H9 (cell line): ENCODE results near the gene LZIC. TPM values are rescaled to one million over a fixed set of nuclear protein-coding genes. Genes with fewer than 3 reads are reported as not detected.

Source experiments
- DNase-seq: peaks from one replicate; pipeline ENCODE4 v3.0.0-alpha.2; 2017
- H2AFZ ChIP-seq: one replicate; pipeline ENCODE4 v1.6.1; 2013; ENCODE audit warnings: mild to moderate bottlenecking, low read length, control low read depth, moderate library complexity
- H2AK5ac ChIP-seq: 2 replicates; pipeline ENCODE4 v1.6.1; 2013; ENCODE audit warnings: low read length, control low read depth, mixed read lengths; ENCODE audit not compliant: insufficient read length
- H2BK120ac ChIP-seq: one replicate; pipeline ENCODE4 v1.6.1; 2013; ENCODE audit warnings: low read depth, mild to moderate bottlenecking, low read length, control low read depth, inconsistent platforms; ENCODE audit not compliant: poor library complexity, severe bottlenecking
- H2BK12ac ChIP-seq: 2 replicates; pipeline ENCODE4 v1.6.1; 2013; ENCODE audit warnings: low read length, control low read depth, mixed read lengths, low read depth; ENCODE audit not compliant: insufficient read length
- H2BK15ac ChIP-seq: 2 replicates; pipeline ENCODE4 v1.6.1; 2013; ENCODE audit warnings: low read depth, low read length, control low read depth
- H2BK20ac ChIP-seq: one replicate; pipeline ENCODE4 v1.6.1; 2013; ENCODE audit warnings: low read depth, mild to moderate bottlenecking, low read length, control low read depth, inconsistent platforms; ENCODE audit not compliant: poor library complexity, severe bottlenecking
- H2BK5ac ChIP-seq: 2 replicates; pipeline ENCODE4 v1.6.1; 2013; ENCODE audit warnings: low read length, control low read depth, mixed read lengths; ENCODE audit not compliant: insufficient read length
- H3K14ac ChIP-seq: 2 replicates; pipeline ENCODE4 v1.6.1; 2013; ENCODE audit warnings: low read length, control low read depth; ENCODE audit not compliant: insufficient read depth
- H3K18ac ChIP-seq: 2 replicates; pipeline ENCODE4 v1.6.1; 2013; ENCODE audit warnings: low read depth, mild to moderate bottlenecking, mixed read lengths, low read length, control low read depth; ENCODE audit not compliant: insufficient read length
- H3K23ac ChIP-seq: 2 replicates; pipeline ENCODE4 v1.6.1; 2013; ENCODE audit warnings: low read length, control low read depth, mixed read lengths, low read depth; ENCODE audit not compliant: insufficient read length
- H3K23me2 ChIP-seq: 2 replicates; pipeline ENCODE4 v1.6.1; 2013; ENCODE audit warnings: low read depth, mild to moderate bottlenecking, mixed read lengths, low read length, control low read depth; ENCODE audit not compliant: insufficient read length, poor library complexity, severe bottlenecking
- H3K27ac ChIP-seq: 2 replicates; pipeline ENCODE4 v1.5.1; 2013; ENCODE audit warnings: low read length, control low read depth, mixed read lengths, low read depth; ENCODE audit not compliant: insufficient read length
- H3K27me3 ChIP-seq: 2 replicates; pipeline ENCODE4 v1.6.1; 2013; ENCODE audit warnings: low read length, control low read depth, inconsistent platforms; ENCODE audit not compliant: insufficient read depth
- H3K4ac ChIP-seq: 2 replicates; pipeline ENCODE4 v1.6.1; 2013; ENCODE audit warnings: low read depth, mild to moderate bottlenecking, control low read depth, inconsistent platforms, low read length, moderate library complexity
- H3K4me1 ChIP-seq: 2 replicates; pipeline ENCODE4 v1.6.1; 2013; ENCODE audit warnings: low read length, control low read depth, inconsistent platforms; ENCODE audit not compliant: insufficient read depth
- H3K4me2 ChIP-seq: 2 replicates; pipeline ENCODE4 v1.6.1; 2013; ENCODE audit warnings: low read length, control low read depth, mixed read lengths; ENCODE audit not compliant: insufficient read length, insufficient read depth
- H3K56ac ChIP-seq: 2 replicates; pipeline ENCODE4 v1.6.1; 2013; ENCODE audit warnings: low read depth, mild to moderate bottlenecking, mixed read lengths, low read length, control low read depth; ENCODE audit not compliant: insufficient read length
- H3K79me1 ChIP-seq: 2 replicates; pipeline ENCODE4 v1.6.1; 2013; ENCODE audit warnings: low read depth, mild to moderate bottlenecking, moderate library complexity, low read length, control low read depth, inconsistent platforms; ENCODE audit not compliant: insufficient read depth, poor library complexity, severe bottlenecking
- H3K79me2 ChIP-seq: 2 replicates; pipeline ENCODE4 v1.6.1; 2013; ENCODE audit warnings: low read length, control low read depth, inconsistent platforms; ENCODE audit not compliant: insufficient read depth
- H3K9ac ChIP-seq: 2 replicates; pipeline ENCODE4 v1.6.1; 2013; ENCODE audit warnings: low read length, control low read depth, mixed read lengths; ENCODE audit not compliant: insufficient read length; ENCODE audit errors: extremely low read depth
- H3K9me3 ChIP-seq: one replicate; pipeline ENCODE4 v1.6.1; 2013; ENCODE audit warnings: low read depth, low read length, inconsistent platforms; ENCODE audit not compliant: control insufficient read depth
- H3T11ph ChIP-seq: one replicate; pipeline ENCODE4 v1.6.1; 2013; ENCODE audit warnings: mild to moderate bottlenecking, low read length, control low read depth, inconsistent platforms
- H4K20me1 ChIP-seq: one replicate; pipeline ENCODE4 v1.6.1; 2013; ENCODE audit not compliant: control insufficient read depth, insufficient read length, insufficient read depth
- H4K5ac ChIP-seq: 2 replicates; pipeline ENCODE4 v1.6.1; 2013; ENCODE audit warnings: low read depth, mild to moderate bottlenecking, mixed read lengths, low read length, control low read depth; ENCODE audit not compliant: insufficient read length
- H4K8ac ChIP-seq: replicated peaks from 2 replicates; pipeline ENCODE4 v1.6.1; 2013; ENCODE audit warnings: low read length, control low read depth, mixed read lengths, low read depth; ENCODE audit not compliant: insufficient read length
- H4K91ac ChIP-seq: 2 replicates; pipeline ENCODE4 v1.6.1; 2013; ENCODE audit warnings: low read depth, mild to moderate bottlenecking, moderate library complexity, mixed read lengths, low read length, control low read depth; ENCODE audit not compliant: insufficient read length
- H3K27ac Mint-ChIP-seq, 3 experiments: 2 replicates in 2 of 3; 3 replicates in 1 of 3; pipeline ENCODE4 v1.8.0; 2020 to 2021; ENCODE audit warnings: mixed read lengths in 3 of 3, mild to moderate bottlenecking in 1 of 3, moderate library complexity in 1 of 3
- H3K27me3 Mint-ChIP-seq: 2 replicates; pipeline ENCODE4 v1.8.0; 2021; ENCODE audit warnings: low read depth, mild to moderate bottlenecking, moderate library complexity, mixed read lengths
- H3K36me3 Mint-ChIP-seq, 3 experiments: 2 replicates in 2 of 3; 3 replicates in 1 of 3; pipeline ENCODE4 v1.8.0; 2020 to 2021; ENCODE audit warnings: low read depth in 3 of 3, mixed read lengths in 3 of 3; ENCODE audit not compliant: insufficient read depth in 1 of 3
- H3K4me1 Mint-ChIP-seq, 2 experiments: 2 replicates each; pipeline ENCODE4 v1.8.0; 2020; ENCODE audit warnings: mixed read lengths in 2 of 2
- H3K4me3 Mint-ChIP-seq, 2 experiments: 2 replicates in 1 of 2; 3 replicates in 1 of 2; pipeline ENCODE4 v1.8.0; 2020 to 2021; ENCODE audit warnings: mild to moderate bottlenecking in 2 of 2, mixed read lengths in 2 of 2, moderate library complexity in 1 of 2
- H3K9me3 Mint-ChIP-seq, 2 experiments: 2 replicates in 1 of 2; 3 replicates in 1 of 2; pipeline ENCODE4 v1.8.0; 2020; ENCODE audit warnings: mild to moderate bottlenecking in 2 of 2, mixed read lengths in 2 of 2, moderate library complexity in 1 of 2
- CTCF ChIP-seq: fragments of 200-600 bp; sonication (generic); conservative IDR thresholded peaks from 3 replicates; pipeline ENCODE4 v1.8.0; 2021; ENCODE audit warnings: antibody characterized with exemption, mild to moderate bottlenecking
- WGBS: extraction: QIAGEN DNeasy Blood & Tissue Kit; methylation state at CpG from one replicate; pipeline ENCODE4 v1.1.7; 2013; ENCODE audit warnings: missing lambda C conversion rate, low lambda C conversion rate, mixed read lengths; ENCODE audit not compliant: insufficient read length; ENCODE audit errors: extremely low coverage; 5-methylcytosine and 5-hydroxymethylcytosine counted together
- total RNA-seq: library from RNA; stranded (reverse); gene quantifications from 2 replicates; pipeline ENCODE4 v1.2.1, GENCODE V29; 2021

Gene LZIC
- total RNA-seq, 1 experiment from 2014 or later, result 22.9 TPM

GRCh38 chr1:9984253-9984652, 41.1 kb upstream of the LZIC start:
- no peak overlapping the region for H3K18ac ChIP-seq

More at GRCh38 chr1:9984253-9984652, 41.1 kb upstream of the LZIC start:
- no peak overlapping the region for H2BK20ac ChIP-seq
- Mint-ChIP-seq H3K36me3 (peaks cover 0 to 6% (median 4%) of the 10 kb centered on the region in 3 experiments; a peak in 3 of 7 replicates), H3K4me3 (no peak overlapping the region), H3K27ac (no peak overlapping the region), H3K4me1 (no peaks in the 10 kb centered on the region), H3K9me3 (no peaks in the 10 kb centered on the region), H3K27me3 (no peaks in the 10 kb centered on the region)
- no peaks in the 10 kb centered on the region for H3K4me1 ChIP-seq
- no peak overlapping the region for H3K23ac ChIP-seq
- no CpG with 5 or more reads among the region's 5 CpGs for WGBS
- no peak overlapping the region for H2AFZ ChIP-seq
- no peak overlapping the region for H3K4me2 ChIP-seq
- no peak overlapping the region for H3K56ac ChIP-seq
- H2BK15ac ChIP-seq, result no peak overlapping the region
- H3K23me2 ChIP-seq, result no peaks in the 10 kb centered on the region
- TF ChIP-seq CTCF, result no peak
- H3K79me1 ChIP-seq, result no peaks in the 10 kb centered on the region
- no peak for DNase-seq
- no peak overlapping the region for H4K91ac ChIP-seq
- H3K4ac ChIP-seq, result no peak overlapping the region
- no peak overlapping the region for H4K8ac ChIP-seq
- H3K9ac ChIP-seq, result no peak overlapping the region
- H3K79me2 ChIP-seq, result no peaks in the 10 kb centered on the region
- H2BK12ac ChIP-seq, result no peak overlapping the region
- no peak overlapping the region for H2BK120ac ChIP-seq
- H3T11ph ChIP-seq, result no peak overlapping the region
- no peaks in the 10 kb centered on the region for H3K9me3 ChIP-seq
- H3K27me3 ChIP-seq, result no peaks in the 10 kb centered on the region
- no peak overlapping the region for H2AK5ac ChIP-seq
- H3K14ac ChIP-seq, result no peak overlapping the region
- no peak overlapping the region for H4K5ac ChIP-seq
- H4K20me1 ChIP-seq, result no peaks in the 10 kb centered on the region
- no peak overlapping the region for H3K27ac ChIP-seq
- H2BK5ac ChIP-seq, result no peak overlapping the region
